GM21360 (cell line): ENCODE measurements around the gene VRTN.

Source experiments
- ATAC-seq: cut with Tn5 transposase; IDR thresholded peaks from one replicate; pipeline ENCODE4 v1.9.1; 2021; ENCODE audit warnings: mild to moderate bottlenecking, moderate library complexity; ENCODE audit not compliant: unreplicated experiment

Gene VRTN

DNA sequence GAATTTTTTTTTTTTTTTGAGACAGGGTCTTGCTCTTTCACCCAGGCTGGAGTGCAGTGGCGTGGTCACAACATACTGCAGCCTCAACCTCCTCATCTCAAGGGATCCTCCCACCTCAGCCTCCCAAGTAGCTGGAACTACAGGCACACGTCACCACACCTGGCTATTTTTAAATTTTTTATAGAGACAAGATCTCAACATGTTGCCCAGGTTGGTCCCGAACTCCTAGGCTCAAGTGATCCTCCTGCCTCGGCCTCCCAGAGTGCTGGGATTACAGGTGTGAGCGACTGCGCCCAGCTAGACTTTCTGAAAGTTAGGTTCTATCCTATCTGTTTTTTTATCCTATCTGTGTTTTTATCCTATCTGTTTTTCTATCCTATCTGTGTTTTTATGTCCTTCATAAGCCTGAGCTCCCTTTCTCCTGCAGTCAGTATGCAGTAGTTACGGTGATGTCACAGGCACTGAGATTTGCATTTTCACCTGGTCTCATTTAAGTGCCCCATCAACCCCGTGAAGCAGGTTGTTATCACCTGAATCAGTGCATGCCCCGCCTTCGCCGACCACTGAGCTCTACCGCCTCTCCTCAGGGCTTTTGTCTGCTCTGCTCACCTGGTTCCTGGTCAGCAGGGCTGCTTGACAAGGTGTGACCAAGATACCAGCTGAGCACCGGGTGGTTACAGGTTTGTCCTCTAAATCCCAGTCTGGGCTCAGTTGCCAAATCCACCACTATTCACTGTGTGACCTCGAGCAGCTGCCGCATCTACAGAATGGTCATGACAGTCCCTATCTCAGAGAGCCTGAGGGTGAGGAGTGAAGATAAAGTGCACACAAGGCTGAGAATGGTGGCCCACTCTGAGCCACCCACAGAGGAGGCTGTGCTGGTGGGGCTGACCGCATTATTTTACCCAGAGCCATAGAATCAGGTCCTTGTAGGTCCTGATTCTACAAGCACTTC lies 44.6 kb downstream of the VRTN start:
- ATAC-seq, result no peak

DNA sequence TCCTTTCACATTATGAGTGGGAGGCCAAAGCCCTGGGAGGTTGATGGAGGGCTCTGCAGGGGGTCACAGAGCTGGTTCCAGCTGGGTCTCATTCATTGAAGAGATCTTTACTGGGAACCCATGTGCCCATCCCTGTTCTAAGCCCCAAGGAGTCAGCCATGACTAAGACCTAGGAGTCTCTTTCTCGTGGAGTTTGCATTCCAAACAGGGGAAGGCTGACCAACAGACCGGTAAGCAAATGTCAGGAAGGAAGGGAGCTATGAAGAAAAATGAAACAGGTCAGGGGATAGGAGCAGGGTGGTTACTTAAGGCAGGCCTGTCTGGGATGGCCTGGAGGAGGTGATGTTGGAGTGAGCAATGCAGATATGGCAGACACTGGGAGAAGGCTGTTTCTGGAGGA lies 46.3 kb downstream of the VRTN start:
- ATAC-seq, result no peak

DNA sequence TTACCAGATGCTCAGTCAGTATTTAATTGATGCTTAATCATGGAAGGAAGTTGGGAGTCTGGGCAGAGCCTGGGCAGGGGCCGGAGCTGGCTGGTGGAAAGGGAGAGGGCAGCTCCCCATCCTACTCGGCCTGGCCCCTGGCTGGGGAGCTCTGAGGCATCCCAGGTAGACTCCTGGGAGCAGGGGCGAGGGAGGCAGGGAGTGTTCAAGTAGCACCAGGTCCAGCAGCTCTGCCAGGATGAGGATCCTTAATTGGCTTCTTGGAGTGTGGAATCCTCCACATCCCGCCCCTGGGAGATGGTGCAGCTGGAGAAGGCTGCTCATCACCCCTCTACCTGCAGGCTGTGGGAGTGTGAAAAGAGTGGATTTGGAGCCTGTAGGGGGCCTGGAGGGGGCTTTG lies 46.8 kb downstream of the VRTN start:
- ATAC-seq, result no peak

DNA sequence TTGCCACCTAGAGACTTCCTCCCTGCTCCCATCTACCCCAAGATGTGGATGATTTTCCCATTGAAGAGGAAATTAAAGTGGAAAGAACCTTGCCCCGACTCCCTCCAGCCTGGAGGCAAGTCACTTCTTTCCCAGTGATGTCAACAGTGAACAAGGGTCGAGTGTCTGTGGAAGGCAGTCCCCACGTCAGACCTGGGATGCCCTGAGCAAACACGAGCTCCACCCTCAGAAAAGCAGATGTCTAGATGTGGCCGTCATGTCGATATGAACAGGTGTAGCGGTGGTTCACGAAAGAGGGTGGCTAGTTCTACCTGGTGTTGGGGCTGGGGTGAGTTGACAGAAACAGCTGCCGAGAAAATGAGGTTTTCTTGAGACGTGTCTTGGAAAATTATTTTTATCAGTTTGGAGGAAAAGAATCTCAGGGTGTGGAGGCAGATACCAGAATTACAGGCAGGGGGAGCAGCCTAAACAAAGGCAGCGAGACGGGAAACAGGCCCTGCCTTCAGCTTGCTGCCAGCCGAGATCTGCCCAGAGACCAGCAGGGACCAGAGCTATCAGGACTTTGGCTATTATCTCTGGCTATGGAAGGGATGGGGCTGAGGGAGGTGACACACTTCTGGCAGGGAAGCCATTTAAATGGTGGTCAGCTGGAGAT lies 51.9 kb downstream of the VRTN start:
- no peak for ATAC-seq

DNA sequence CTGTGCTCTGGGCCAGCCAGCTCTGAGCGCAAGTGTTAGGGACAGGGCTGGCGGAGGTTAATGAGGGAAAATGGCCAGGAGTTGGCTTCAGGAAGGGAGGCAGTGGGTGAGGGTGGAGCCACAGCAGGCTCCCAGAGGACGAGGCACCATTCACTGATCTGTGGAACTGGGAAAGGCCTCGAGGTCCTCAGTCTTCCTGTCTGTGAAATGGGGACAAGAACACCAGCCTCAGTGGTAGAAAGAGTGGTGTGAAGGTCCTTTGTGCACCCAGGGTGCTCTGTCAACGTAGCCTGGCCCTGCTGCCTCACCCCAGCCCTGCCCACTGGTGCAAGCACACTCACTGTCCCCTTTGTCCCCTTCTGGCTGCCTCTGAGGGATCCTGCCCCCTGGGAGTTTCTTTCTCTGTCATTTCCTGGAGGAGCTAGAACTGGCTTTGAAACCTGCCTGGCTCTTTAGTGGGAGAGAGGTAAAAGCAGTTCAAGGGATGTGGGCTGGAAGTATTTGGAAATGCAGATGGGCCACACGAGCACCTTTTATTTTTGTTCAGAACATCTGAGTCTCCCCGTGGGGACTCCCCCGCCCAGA lies 52.7 kb downstream of the VRTN start:
- ATAC-seq, result no peak

DNA sequence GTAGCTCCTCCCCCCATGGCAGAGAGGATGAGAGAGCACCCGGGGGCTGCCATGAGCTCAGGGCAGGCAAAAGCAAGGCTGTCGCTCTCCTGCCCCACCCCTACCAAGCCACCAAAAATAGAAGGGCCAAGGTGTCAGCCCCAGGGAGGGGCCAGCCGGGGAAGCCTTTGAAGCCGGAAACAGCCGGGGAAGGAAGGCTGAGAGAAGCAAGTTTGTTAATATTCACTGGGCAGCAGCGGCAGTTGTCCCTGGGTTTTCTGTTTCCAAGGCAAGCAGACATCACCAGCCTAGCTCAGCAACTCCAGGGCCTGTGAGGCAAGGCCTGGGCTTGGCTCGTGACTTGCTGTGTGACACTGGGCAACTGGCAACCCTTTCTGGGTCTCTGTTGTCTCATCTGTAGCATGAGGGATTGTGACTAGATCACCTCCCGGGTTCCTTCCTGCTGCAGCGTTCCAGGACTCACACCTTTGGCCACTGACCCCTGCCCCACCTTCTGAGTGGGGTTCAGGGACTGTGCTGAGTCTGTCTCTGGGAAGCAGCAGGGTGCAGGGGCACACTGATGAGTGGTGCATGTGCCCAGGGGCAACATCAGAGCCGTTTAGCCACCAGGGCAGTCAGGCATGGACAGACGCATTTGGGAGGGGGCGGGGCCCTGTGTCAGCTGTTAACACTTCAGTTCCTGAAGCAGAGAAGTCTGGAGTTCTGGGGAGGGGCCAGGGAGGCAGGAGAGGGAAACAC lies 53.4 kb downstream of the VRTN start:
- ATAC-seq, result peak; percentile 70

DNA sequence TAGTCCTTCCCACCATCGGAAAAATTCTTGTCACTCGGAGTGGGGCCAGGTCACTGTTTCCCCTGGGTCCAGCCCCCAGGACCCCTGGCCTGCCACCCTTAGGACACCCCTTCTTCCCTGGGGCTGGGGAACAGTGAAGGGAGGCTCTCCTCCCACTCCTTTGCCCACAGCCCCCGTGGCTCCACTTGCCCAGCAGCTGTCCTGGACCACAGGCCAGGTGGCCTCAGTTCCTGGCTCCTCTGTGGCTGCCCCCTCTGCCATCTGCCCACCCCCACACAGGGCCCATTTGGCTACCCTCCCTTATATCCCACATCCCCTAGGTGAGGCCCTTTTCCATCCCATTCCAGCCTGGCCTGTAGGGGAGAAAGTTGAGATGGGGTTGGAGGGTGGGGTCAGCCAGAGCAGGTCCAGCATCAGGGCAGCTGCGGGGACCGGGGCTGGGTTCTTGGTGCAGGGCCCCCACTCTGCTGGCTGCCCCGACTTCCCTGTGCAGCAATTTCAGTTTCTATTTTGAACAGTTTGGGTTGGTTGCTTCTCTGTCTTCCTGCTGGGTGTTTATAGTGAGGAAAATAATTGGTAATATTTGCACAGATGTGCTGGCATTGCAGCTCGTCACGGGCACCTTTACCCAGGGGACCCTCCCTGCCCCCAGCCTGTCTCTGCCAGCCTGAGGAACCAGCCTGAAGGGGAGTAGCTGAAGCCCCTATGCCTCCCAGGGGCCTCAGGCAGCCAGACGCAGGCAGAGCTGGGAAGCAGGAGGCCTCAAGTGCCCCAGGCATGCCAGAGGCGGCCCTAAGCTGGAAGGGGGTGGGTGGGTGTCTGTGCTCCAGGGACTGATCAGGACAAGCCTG lies 54.4 kb downstream of the VRTN start:
- ATAC-seq, result no peak

DNA sequence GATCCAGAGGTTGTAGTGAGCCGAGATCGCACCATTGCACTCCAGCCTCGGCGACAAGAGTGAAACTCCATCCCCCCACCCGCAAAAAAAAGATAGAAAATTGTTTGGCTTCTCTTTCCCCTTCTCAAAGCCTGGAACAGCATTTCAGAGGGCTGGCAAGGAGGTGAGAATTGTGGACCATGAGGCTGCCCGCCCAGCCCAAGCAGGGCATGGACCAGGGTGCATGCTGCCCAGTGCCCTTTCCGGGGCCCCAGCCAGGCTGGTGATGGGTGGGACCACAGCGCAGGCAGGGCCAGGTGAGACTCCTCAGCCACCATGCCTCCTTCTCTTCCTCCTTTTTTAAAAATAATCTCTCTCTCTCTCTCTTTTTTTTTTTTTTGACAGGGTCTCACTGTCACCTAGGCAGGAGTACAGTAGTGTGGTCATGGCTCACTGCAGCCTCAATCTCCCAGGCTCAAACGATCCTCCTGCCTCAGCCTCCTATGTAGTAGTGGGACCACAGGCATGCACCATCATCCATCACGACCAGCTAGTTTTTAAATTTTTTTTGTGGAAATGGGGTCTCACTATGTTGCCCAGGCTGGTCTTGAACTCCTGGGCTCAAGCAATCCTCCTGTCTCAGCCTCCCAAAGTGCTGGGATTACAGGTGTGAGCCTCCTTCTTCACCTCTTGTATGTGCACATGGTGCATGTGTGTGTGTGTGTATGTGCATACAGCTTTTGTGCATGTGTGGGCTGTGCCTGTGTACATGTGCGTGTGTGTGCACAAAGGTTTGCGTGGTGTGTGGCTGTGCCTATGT lies 55.5 kb downstream of the VRTN start:
- no peak for ATAC-seq

DNA sequence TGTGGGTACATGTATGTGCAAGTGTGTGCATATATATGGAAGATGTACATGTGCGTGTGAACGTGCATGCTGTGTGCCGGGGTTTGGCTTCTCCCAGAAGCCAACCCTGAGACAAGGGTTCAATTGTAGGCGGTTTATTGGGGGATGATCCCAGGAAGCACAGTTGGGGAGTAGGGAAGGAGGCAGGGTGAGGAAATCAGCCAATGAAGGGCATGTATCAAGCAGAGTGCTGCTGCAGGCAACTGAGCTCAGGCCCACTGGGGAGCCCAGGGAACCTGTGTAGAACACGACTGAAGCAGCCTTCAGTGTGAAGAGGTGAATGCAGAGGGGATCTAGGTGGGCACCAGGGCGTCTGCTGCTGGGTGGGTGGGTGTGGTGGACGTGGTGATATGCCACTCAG lies 56.2 kb downstream of the VRTN start:
- no peak for ATAC-seq

DNA sequence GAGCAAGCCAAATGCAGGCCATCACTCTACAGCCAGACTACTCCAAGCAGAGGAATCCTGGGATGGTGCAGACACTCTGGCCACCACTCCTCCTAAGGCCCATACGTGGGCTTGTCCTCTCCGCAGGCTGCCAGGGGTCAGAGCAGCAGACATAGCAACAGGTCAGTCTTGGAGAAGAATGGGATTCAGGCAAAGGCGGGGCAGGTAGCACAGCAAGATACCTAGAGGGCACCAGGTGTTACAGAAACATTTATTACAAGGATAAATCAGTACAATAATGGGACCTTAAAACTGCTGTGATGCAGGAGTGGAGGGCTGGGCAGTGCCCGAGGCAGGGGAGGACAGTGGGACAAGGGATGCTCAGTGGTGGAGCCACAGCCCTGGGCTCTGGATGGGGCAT lies 57.4 kb downstream of the VRTN start:
- ATAC-seq, result no peak

DNA sequence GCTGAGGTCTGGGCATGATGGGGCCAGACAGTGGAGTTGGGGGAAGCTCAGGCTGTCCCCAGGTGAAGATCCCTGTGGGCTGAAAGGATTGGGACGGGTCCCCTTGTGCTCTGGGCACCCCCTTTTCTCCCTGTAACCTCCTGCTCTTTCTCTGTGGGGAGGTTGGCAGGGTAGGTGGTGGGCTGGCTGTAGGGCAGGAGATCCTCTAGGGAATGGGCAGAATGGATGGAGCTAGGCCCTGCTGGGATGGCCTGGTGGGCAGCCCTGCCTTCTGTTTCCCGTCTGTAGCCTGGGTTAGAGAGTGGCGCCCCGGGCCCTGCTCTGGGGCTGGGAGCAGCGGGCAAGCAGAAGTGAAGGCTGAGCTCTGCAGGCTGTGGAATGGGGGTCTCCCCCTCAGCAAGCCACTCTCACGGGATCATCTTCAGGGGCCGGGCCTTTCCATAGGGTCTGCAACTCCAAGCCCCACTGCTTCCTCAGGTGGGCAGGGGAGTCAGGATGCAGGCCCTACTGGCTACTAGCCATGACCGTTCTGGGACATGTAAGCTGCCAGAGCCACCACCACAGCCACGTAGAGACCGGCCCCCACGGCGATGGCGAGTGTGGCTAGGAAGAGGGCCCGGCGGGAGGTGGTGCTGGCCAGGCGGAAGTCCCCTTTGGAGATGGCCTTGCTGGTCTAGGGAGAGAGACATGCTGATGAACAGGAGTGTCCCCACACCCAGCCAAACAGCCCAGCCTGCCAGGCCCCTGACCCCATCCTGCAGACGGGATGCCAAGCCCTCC lies 58.9 kb downstream of the VRTN start:
- ATAC-seq, result no peak

DNA sequence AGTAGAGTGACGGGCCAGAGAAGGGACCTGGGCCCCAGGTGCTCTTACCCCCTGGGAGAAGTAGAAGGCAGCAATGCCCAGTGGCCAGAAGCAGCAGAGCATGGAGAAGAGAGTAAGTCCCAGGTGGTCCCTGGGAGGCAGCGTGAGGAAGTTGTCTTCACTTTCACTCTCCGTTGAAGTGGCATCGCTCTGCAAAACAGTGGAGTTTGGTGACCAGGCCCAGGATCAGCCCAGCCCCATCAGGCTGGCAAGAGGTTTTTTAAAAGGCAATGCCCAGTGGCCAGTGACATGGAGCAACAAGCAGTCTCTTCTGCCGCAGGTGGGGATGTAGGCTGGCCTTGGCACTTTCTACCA lies 59.5 kb downstream of the VRTN start:
- no peak for ATAC-seq

DNA sequence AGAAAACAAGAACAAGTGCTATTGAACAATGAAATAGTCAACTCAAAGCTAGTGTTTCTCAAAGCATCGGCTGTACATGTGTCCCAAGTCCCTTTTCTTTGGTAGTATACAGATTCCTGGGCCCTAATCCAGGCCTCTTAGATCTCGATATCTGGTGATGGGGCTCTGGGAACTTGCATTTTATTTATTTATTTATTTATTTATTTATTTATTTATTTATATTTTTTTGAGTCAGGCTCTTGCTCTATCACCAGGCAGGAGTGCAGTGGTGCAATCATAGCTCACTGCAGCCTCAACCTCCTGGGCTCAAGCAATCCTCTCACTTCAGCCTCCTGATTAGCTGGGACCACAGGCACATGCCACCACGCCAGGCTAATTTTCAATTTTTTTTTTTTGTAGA lies 60.6 kb downstream of the VRTN start:
- ATAC-seq, result no peak

DNA sequence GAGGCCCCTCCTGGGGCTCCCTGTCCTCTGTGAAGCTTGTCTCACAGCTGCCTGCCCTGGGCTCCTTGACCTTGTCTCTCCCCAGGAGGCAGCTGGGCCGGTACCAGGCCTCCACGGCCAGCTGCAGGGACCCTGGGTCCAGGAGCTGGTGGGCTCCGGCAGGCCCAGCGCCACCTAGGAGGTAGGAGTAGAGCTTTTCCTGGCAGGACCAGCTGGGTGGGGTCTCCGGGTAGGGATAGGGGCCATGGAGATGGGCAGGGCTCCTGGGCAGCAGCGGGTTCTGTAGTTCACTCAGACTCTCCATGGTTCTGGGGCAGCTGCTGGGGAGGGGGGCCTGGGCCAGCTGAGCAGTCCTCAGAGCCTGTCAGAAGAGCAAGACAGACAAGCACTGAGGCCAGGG lies 61.2 kb downstream of the VRTN start:
- ATAC-seq, result no peak
